HUES6 (cell line): ENCODE results near the gene TNRC6B.

Experiments used
- H3K27ac ChIP-seq: 2 replicates; pipeline ENCODE4 v1.7.0; 2013; ENCODE audit warnings: low read depth, mild to moderate bottlenecking, low read length, inconsistent platforms
- H3K27me3 ChIP-seq: 2 replicates; pipeline ENCODE4 v1.6.1; 2013; ENCODE audit warnings: low read length; ENCODE audit not compliant: control insufficient read depth, insufficient read depth
- H3K36me3 ChIP-seq: 2 replicates; pipeline ENCODE4 v1.6.1; 2013; ENCODE audit warnings: low read length; ENCODE audit not compliant: control insufficient read depth, insufficient read depth
- H3K4me1 ChIP-seq: 2 replicates; pipeline ENCODE4 v1.6.1; 2013; ENCODE audit warnings: low read length; ENCODE audit not compliant: control insufficient read depth, insufficient read depth
- H3K4me3 ChIP-seq: 2 replicates; pipeline ENCODE4 v1.5.1; 2013; ENCODE audit warnings: low read depth, low read length
- H3K9ac ChIP-seq: one replicate; pipeline ENCODE4 v1.6.1; 2013; ENCODE audit warnings: mild to moderate bottlenecking, low read length
- H3K9me3 ChIP-seq: 2 replicates; pipeline ENCODE4 v1.6.1; 2013; ENCODE audit warnings: low read depth, low read length; ENCODE audit not compliant: control insufficient read depth, insufficient read depth

TNRC6B gene

DNA sequence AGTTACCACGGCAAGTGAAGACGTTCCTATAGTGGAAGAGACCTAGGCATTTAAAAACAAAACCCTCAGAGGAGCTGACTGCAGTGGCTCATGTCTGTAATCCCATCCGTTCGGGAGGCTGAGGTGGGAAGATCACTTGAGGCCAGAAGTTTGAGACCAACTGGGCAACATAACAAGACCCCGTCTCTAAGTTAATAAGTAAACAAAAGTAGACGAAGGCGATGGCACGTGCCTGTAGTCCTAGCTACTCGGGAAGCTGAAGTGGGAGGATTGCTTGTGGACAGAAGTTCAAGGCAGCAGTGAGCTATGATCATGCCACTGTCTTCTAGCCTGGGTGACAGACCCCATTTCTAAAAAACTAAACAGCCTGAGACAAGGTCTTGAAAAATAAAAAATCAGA is 164.8 kb downstream of the TNRC6B start:
- Histone ChIP-seq H3K9me3 (no peaks in the 10 kb centered on the region), H3K4me3 (no peak overlapping the region), H3K36me3 (no peaks in the 10 kb centered on the region), H3K4me1 (peaks cover 3% of the 10 kb centered on the region), H3K27ac (no peak overlapping the region), H3K9ac (no peak overlapping the region), H3K27me3 (no peaks in the 10 kb centered on the region)

DNA sequence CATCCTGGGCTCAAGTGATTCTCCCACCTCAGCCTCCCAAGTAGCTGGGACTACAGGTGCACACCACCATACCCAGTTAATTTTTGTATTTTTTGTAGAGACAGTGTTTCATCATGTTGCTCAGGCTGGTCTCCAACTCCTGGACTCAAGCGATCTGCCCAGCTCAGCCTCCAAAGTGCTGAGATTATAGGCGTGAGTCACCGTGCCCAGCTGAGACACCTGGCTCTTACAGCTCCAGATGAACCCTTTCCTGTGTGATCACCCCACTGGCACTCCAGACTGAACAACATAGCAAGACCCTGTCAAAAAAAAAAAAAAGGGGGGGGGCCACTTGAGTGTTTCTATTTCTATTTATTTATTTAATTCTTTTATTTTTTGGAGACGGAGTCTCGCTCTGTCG is 167.5 kb downstream of the TNRC6B start:
- no peaks in the 10 kb centered on the region for H3K9me3 ChIP-seq
- H3K27ac ChIP-seq, result no peak overlapping the region
- peaks cover 8% of the 10 kb centered on the region for H3K4me1 ChIP-seq
- peaks cover 18% of the 10 kb centered on the region for H3K36me3 ChIP-seq
- no peaks in the 10 kb centered on the region for H3K27me3 ChIP-seq
- no peak overlapping the region for H3K9ac ChIP-seq
- H3K4me3 ChIP-seq, result peak overlapping the region; percentile 93

DNA sequence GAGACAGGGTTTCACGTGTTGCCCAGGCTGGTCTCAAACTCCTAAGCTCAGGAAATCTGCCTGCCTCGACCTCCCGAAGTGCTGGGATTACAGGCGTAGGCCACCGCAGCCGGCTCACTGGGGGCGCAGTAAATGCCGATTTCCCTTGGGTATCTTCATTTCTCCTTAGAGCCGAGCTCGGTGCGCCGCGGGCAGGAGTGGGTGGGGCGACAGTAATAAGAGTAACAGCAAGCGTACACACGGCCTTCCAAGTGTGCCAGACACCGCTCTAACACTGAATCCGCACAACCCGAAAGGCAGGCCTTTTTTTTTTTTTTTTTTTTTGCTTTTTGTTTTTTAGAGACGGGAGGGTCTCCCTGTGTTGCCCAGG is 168.1 kb downstream of the TNRC6B start:
- H3K4me1 ChIP-seq, result peaks cover 8% of the 10 kb centered on the region
- H3K4me3 ChIP-seq, result peak overlapping the region; percentile 93
- H3K36me3 ChIP-seq, result peaks cover 23% of the 10 kb centered on the region
- H3K9me3 ChIP-seq, result no peaks in the 10 kb centered on the region
- peak overlapping the region; percentile 87 for H3K9ac ChIP-seq
- H3K27ac ChIP-seq, result peak overlapping the region; percentile 64; the same call in 1 of the 2 replicates
- no peaks in the 10 kb centered on the region for H3K27me3 ChIP-seq

DNA sequence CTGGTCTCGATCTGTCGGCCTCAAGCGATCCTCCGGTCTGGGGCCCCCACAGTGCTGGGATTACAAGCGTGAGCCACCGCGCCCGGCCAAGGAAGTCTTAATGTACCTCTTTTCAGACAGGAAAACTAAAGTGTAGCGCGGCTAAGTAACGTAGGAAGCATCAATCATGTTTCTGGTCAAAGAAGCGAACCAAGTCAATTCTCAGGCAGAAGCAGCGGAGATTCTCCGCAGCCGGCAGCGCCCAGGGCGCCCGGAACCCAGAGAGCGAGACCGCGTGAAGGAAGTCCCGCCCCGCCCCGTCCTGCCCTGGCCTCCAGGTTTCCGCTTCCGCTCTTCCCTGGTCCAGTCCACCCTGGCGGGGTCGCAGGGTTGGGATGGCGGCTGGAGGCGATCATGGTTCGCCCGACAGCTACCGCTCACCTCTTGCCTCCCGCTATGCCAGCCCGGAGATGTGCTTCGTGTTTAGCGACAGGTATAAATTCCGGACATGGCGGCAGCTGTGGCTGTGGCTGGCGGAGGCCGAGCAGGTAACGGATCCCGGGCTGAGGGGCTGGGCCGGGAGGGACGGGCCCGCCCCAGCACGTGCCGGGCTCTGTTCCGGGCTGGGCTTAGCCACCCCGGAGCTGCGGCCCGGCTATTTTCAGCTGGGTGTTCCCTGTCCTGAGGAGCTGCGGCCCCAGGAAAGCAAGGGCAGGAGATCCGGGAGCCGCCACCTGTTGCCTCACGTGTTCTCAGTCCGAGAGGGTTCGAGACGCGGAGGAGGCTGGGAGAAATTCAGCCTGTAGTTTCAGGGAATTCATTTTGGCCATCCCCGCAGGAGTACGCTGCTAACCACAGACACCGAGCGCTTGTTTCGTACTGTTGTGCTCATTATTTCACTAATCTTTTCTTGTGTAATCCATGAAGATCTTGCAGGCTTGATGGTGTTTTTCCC is 168.7 kb downstream of the TNRC6B start, which contains the start of gene ADSL:
ADSL (plus strand) TSS at position 316 of the 934 bp plus-strand sequence; CDS start at position 375, 59 bp downstream.
- Histone ChIP-seq H3K36me3 (peaks cover 27% of the 10 kb centered on the region), H3K27me3 (no peaks in the 10 kb centered on the region), H3K4me1 (peaks cover 8% of the 10 kb centered on the region), H3K9me3 (no peaks in the 10 kb centered on the region), H3K4me3 (peak within 1 kb of the TSS; percentile 93), H3K9ac (peak within 1 kb of the TSS; percentile 87), H3K27ac (peak within 1 kb of the TSS; percentile 64; the same call in 1 of the 2 replicates)

DNA sequence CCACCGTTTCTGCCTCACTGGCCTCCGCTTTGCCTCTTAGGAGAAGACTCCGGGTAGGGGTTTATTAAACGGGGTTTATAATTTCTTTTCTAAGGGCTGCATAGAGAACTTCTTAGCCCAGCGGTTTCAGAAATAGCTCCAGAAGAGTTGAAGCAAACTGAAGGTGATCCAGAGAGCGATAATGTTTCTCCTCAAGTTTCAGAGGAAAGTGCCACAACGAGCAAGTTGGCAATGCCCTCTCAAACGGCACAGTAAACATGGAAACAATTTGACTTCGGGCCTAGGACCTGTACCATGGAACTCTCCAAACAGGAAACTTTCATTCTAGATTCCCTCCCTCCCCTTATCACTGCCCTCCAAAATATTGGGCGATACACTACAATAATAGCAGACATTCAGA is 169.6 kb downstream of the TNRC6B start:
- Histone ChIP-seq H3K4me3 (peak overlapping the region; percentile 93), H3K36me3 (peaks cover 33% of the 10 kb centered on the region), H3K9ac (peak overlapping the region; percentile 87), H3K9me3 (no peaks in the 10 kb centered on the region), H3K4me1 (peaks cover 8% of the 10 kb centered on the region), H3K27ac (peak overlapping the region; percentile 64; the same call in 1 of the 2 replicates), H3K27me3 (no peaks in the 10 kb centered on the region)

DNA sequence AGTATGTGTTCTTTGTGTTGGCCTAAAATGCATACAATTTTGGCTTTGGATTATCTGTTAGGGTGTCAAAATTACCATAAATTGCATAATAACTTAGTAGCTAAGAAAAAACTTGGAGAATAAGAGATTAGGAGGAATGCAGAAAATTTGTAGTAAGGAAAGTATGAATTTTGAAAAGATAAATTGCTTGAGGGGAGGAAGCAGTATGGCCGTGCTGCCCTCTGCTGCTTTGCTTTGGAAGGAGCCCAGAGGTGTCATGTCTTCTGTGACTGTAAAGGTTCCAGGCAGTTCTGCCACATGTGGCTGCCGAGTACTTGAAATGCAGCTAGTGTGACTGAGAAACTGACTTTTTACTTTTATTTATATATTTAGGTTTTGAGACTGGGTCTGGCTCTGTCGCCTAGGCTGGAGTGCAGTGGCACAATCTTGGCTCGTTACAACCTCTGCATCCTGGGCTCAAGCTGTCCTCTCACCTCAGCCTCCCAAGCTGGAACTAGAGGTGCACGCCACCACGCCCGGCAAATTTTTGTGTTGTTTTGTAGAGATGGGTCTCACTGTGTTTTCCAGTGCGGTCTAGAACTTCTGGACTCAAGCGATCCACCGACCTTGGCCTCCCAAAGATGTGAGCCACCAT is 170.4 kb downstream of the TNRC6B start:
- Histone ChIP-seq H3K27ac (no peak overlapping the region), H3K9me3 (no peaks in the 10 kb centered on the region), H3K36me3 (peaks cover 41% of the 10 kb centered on the region), H3K27me3 (no peaks in the 10 kb centered on the region), H3K4me1 (peaks cover 8% of the 10 kb centered on the region), H3K4me3 (peak overlapping the region; percentile 93), H3K9ac (peak overlapping the region; percentile 45)

DNA sequence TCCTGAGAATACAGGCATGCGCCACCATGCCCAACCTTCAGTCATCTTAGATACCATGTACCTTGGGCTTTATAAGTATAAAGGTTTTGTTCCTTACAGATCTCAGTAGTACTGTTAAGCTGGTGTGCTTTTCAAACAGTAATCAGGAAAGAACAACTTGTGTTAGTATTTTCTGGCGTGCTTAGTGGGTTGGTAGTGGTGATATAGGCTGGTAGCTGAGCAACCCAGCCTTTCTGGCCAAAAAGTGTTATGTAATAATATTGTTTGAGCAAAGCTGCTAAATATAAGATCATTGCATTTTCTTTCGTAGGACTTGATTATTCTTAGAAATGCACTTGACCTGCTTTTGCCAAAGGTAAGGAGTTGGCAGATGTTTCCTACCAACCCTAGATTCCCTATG is 175.0 kb downstream of the TNRC6B start:
- Histone ChIP-seq H3K9ac (no peak overlapping the region), H3K27me3 (no peaks in the 10 kb centered on the region), H3K4me3 (no peak overlapping the region), H3K4me1 (peaks cover 3% of the 10 kb centered on the region), H3K9me3 (no peaks in the 10 kb centered on the region), H3K36me3 (peaks cover 84% of the 10 kb centered on the region), H3K27ac (no peak overlapping the region)

DNA sequence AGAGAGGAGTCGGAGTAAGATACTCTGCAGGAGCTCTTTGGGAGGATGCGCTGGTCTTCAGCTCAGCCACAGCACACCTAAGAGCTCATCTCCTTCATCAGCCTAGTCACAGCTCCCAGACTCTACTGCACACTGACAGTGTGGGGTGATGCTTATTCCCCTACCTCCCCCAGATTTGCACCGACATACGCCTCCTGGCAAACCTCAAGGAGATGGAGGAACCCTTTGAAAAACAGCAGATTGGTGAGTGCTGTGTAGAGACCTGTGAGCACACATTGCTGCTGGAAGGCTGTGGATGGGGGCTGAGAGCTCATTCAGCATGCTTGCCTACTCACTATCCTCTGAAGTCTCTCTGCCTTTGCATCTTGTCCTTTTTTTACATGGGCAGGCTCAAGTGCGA is 183.4 kb downstream of the TNRC6B start:
- Histone ChIP-seq H3K27me3 (no peaks in the 10 kb centered on the region), H3K27ac (no peak overlapping the region), H3K9me3 (no peaks in the 10 kb centered on the region), H3K36me3 (peaks cover 100% of the 10 kb centered on the region), H3K4me1 (no peaks in the 10 kb centered on the region), H3K9ac (no peak overlapping the region), H3K4me3 (no peak overlapping the region)

DNA sequence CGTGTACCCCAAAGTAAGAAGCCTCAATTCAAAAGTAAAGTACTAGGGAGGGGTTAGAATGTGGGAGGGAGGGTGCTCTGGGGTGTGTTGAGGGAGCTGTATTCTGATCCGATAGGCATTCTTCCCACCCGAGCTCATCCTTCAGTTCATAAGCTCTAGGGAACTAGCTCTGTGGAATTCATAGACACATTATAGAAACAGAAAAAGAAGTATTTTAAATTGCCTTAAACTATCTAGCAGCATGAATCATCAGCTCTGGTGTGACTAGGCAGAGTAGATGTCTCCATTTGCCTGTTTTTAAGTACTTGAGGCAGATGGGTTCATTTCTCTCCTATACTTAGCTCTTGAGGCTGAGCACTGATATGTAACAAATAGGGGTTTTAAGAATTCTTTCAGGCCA is 185.3 kb downstream of the TNRC6B start:
- no peaks in the 10 kb centered on the region for H3K9me3 ChIP-seq
- peaks cover 100% of the 10 kb centered on the region for H3K36me3 ChIP-seq
- no peak overlapping the region for H3K27ac ChIP-seq
- H3K4me1 ChIP-seq, result no peaks in the 10 kb centered on the region
- no peak overlapping the region for H3K9ac ChIP-seq
- no peaks in the 10 kb centered on the region for H3K27me3 ChIP-seq
- H3K4me3 ChIP-seq, result no peak overlapping the region

DNA sequence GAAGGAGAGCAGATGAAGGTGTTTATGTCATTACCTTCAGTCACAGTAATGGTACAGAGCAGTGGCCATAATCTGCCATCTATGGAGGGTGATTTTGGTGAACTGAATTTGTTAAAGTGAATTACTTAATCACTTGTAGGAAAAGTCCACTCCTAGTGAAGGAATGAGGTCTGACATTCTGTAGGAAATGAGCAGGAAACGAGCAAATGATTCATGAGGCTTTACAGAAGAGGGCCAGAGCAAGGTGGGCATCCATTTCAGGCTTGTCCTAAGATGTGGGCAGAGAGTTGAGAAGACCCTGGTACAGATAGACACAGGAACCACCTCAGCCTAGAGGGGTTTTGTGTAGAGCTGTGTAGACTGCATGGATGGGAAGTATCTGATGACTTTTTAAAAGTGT is 186.7 kb downstream of the TNRC6B start:
- no peaks in the 10 kb centered on the region for H3K4me1 ChIP-seq
- no peak overlapping the region for H3K27ac ChIP-seq
- no peaks in the 10 kb centered on the region for H3K27me3 ChIP-seq
- no peak overlapping the region for H3K9ac ChIP-seq
- H3K36me3 ChIP-seq, result peaks cover 98% of the 10 kb centered on the region
- no peaks in the 10 kb centered on the region for H3K9me3 ChIP-seq
- no peak overlapping the region for H3K4me3 ChIP-seq

DNA sequence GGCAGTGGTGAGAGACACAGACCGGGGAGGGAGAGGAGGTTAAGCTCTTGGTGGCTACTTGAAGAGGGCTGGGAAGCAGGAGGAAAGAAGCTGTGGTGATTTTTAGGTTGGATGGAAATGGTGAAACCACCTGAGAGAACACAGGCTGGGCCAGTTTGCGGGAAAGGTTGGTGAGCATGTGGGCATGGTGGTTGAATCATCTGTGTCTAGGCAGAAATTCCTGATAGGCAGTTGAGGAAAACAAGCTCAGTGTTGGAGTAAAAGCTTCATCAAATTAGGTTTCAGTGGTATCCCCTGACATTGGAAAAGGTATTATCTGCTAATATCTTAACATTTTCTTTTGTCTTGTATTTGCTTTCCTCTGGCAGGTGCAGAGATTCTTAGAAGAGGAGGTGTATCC is 188.3 kb downstream of the TNRC6B start:
- H3K27ac ChIP-seq, result no peak overlapping the region

More for the DNA sequence above, 188.3 kb downstream of the TNRC6B start:
- Histone ChIP-seq H3K9ac (no peak overlapping the region), H3K9me3 (no peaks in the 10 kb centered on the region), H3K27me3 (no peaks in the 10 kb centered on the region), H3K4me1 (no peaks in the 10 kb centered on the region), H3K36me3 (peaks cover 87% of the 10 kb centered on the region), H3K4me3 (no peak overlapping the region)
